SK-N-SH (cell line): Measurements from ENCODE around the gene NOS1. TPM values are rescaled to one million over a fixed set of nuclear protein-coding genes. Genes with fewer than 3 reads are reported as not detected.

Source experiments
- CTCF ChIA-PET: fragments of 300-600, 350-600 bp; formaldehyde crosslinking; extraction: SDS; loops from one replicate; lab custom pipeline; 2021; lab: Yijun Ruan, JAX
- POLR2A ChIA-PET: fragments of 350-600 bp; sonication (Branson Sonifier 250); formaldehyde crosslinking; extraction: SDS; loops from one replicate; lab custom pipeline; 2020; ENCODE audit warnings: antibody characterized with exemption, inconsistent platforms; lab: Yijun Ruan, JAX
- DNase-seq: peaks from one replicate; pipeline ENCODE4 v3.0.0; 2012
- H2AFZ ChIP-seq: fragments of 200-600 bp; sonication (generic); 2 replicates; pipeline ENCODE4 v1.8.1; 2016; ENCODE audit warnings: antibody characterized with exemption, mild to moderate bottlenecking, low read depth
- H3F3A ChIP-seq: fragments of 200-600 bp; sonication (generic); replicated peaks from 2 replicates; pipeline ENCODE3; 2016; ENCODE audit warnings: antibody characterized with exemption, mild to moderate bottlenecking; ENCODE audit not compliant: insufficient read depth
- H3K27ac ChIP-seq, 2 experiments: fragments of 200-500 bp in 1 of 2; fragments of 200-600 bp in 1 of 2; sonication (Bioruptor generic) in 1 of 2; sonication (generic), shearing (Covaris generic) in 1 of 2; 2 replicates each; pipeline versions ENCODE4 v1.5.1 to v1.6.1; 2014 to 2016; ENCODE audit warnings: low read depth in 2 of 2, inconsistent platforms in 1 of 2, low read length in 1 of 2, mild to moderate bottlenecking in 1 of 2, mixed read lengths in 1 of 2
- H3K27me3 ChIP-seq: fragments of 200-600 bp; sonication (generic), shearing (Covaris generic); 2 replicates; pipeline ENCODE4 v1.6.1; 2016; ENCODE audit warnings: mixed run types; ENCODE audit not compliant: insufficient read depth
- H3K36me3 ChIP-seq, 2 experiments: fragments of 200-500 bp in 1 of 2; fragments of 200-600 bp in 1 of 2; sonication (Bioruptor generic) in 1 of 2; sonication (generic) in 1 of 2; replicated peaks in 1 of 2; 2 replicates each; pipeline versions ENCODE3 to v1.5.1; 2014 to 2016; ENCODE audit warnings: low read length in 1 of 2, mild to moderate bottlenecking in 1 of 2; ENCODE audit not compliant: insufficient read depth in 2 of 2, control insufficient read depth in 1 of 2
- H3K4me1 ChIP-seq, 2 experiments: fragments of 200-500 bp in 1 of 2; fragments of 200-600 bp in 1 of 2; sonication (Bioruptor generic) in 1 of 2; sonication (generic), shearing (Covaris generic) in 1 of 2; 2 replicates each; pipeline versions ENCODE4 v1.5.1 to v1.6.1; 2014 to 2016; ENCODE audit warnings: low read depth in 1 of 2, low read length in 1 of 2, mixed run types in 1 of 2; ENCODE audit not compliant: insufficient read depth in 2 of 2, control insufficient read depth in 1 of 2
- H3K4me2 ChIP-seq: fragments of 200-600 bp; sonication (generic), shearing (Covaris generic); 2 replicates; pipeline ENCODE4 v1.6.1; 2017; ENCODE audit warnings: mixed run types
- H3K4me3 ChIP-seq, 2 experiments: fragments of 200-500 bp in 1 of 2; fragments of 200-600 bp in 1 of 2; sonication (Bioruptor generic) in 1 of 2; sonication (generic), shearing (Covaris generic) in 1 of 2; 2 replicates each; pipeline versions ENCODE4 v1.5.1 to v1.8.1; 2014 to 2016; ENCODE audit warnings: low read depth in 2 of 2, inconsistent platforms in 1 of 2, low read length in 1 of 2, mild to moderate bottlenecking in 1 of 2, mixed read lengths in 1 of 2, moderate library complexity in 1 of 2
- H3K79me2 ChIP-seq: fragments of 200-600 bp; sonication (generic); 2 replicates; pipeline ENCODE4 v1.8.1; 2017; ENCODE audit warnings: mild to moderate bottlenecking; ENCODE audit not compliant: insufficient read depth
- H3K9ac ChIP-seq: fragments of 200-600 bp; sonication (generic); 2 replicates; pipeline ENCODE4 v1.6.1; 2017; ENCODE audit warnings: mixed run types
- H3K9me2 ChIP-seq: fragments of 200-600 bp; sonication (generic); 2 replicates; pipeline ENCODE4 v1.6.1; 2017; ENCODE audit warnings: mixed run types
- H3K9me3 ChIP-seq: fragments of 200-600 bp; sonication (generic); 2 replicates; pipeline ENCODE4 v1.6.1; 2017; ENCODE audit warnings: mixed run types, mild to moderate bottlenecking, moderate library complexity
- H4K20me1 ChIP-seq: fragments of 200-600 bp; sonication (generic); 2 replicates; pipeline ENCODE4 v1.6.1; 2017; ENCODE audit warnings: mild to moderate bottlenecking, mixed run types; ENCODE audit not compliant: insufficient read depth
- CHD2 ChIP-seq: fragments of 150-350 bp; IDR thresholded peaks from 2 replicates; pipeline ENCODE4 v1.6.1; 2018; ENCODE audit warnings: low read length; ENCODE audit not compliant: partially characterized antibody
- ELF1 ChIP-seq: IDR thresholded peaks from 2 replicates; pipeline ENCODE4 v1.4.0; 2012
- EP300 ChIP-seq, 2 experiments: IDR thresholded peaks; 2 replicates each; pipeline versions ENCODE4 v1.4.0 to v1.6.1; 2012; ENCODE audit warnings: borderline replicate concordance in 1 of 2, low read depth in 1 of 2, low read length in 1 of 2
- FOXJ3 ChIP-seq: sonication (generic); formaldehyde crosslinking; IDR thresholded peaks from 2 replicates; pipeline ENCODE4 v1.5.1; 2020; ENCODE audit warnings: mild to moderate bottlenecking, missing genetic modification reagents
- MXI1 ChIP-seq: IDR thresholded peaks from 2 replicates; pipeline ENCODE4 v1.6.1; 2012; ENCODE audit warnings: mild to moderate bottlenecking, low read depth, low read length, improper control_type of control experiment
- POLR2AphosphoS5 ChIP-seq: IDR thresholded peaks from 2 replicates; pipeline ENCODE4 v1.6.1; 2012; ENCODE audit warnings: low read depth, low read length
- RCOR1 ChIP-seq: fragments of 150-350 bp; IDR thresholded peaks from 2 replicates; pipeline ENCODE4 v1.6.1; 2017; ENCODE audit warnings: antibody characterized with exemption, low read length
- RXRA ChIP-seq: IDR thresholded peaks from 2 replicates; pipeline ENCODE4 v1.4.0; 2012; ENCODE audit warnings: low read depth, mild to moderate bottlenecking, borderline replicate concordance
- TAF1 ChIP-seq: IDR thresholded peaks from 2 replicates; pipeline ENCODE4 v1.6.1; 2012; ENCODE audit warnings: low read depth, mild to moderate bottlenecking, low read length, moderate library complexity, borderline replicate concordance
- TEAD4 ChIP-seq: IDR thresholded peaks from 2 replicates; pipeline ENCODE4 v1.4.0; 2012; ENCODE audit warnings: mild to moderate bottlenecking, borderline replicate concordance; ENCODE audit not compliant: insufficient read depth
- YY1 ChIP-seq: IDR thresholded peaks from 2 replicates; pipeline ENCODE4 v1.4.0; 2012; ENCODE audit warnings: low read depth, mild to moderate bottlenecking
- WGBS: methylation state at CpG from one replicate; pipeline ENCODE4 v1.1.6; 2017; ENCODE audit warnings: low lambda C conversion rate; 5-methylcytosine and 5-hydroxymethylcytosine counted together
- polyA plus RNA-seq, 3 experiments: library from polyadenylated mRNA; depleted of rRNA; stranded (reverse); fragments of >200 nt; gene quantifications; 2 replicates each; pipeline ENCODE4 v1.2.3, GENCODE V29; 2012
- TF ChIP-seq, protein P1 (sequence below): IDR thresholded peaks from 2 replicates; pipeline ENCODE4; 2012
- TF ChIP-seq, protein P2 (sequence below): IDR thresholded peaks from 2 replicates; pipeline ENCODE4 v1.4.0; 2012; ENCODE audit warnings: low read depth, borderline replicate concordance
- TF ChIP-seq, protein P3 (sequence below): IDR thresholded peaks from 2 replicates; pipeline ENCODE4 v1.6.1; 2012; ENCODE audit warnings: mild to moderate bottlenecking, low read depth, low read length, moderate library complexity
- TF ChIP-seq, protein P4 (sequence below): IDR thresholded peaks from 2 replicates; pipeline ENCODE4 v1.4.0; 2012; ENCODE audit warnings: low read depth, borderline replicate concordance
- TF ChIP-seq, protein P5 (sequence below): IDR thresholded peaks from 2 replicates; pipeline ENCODE4 v1.4.0; 2012; ENCODE audit warnings: low read depth

NOS1 gene
- polyA plus RNA-seq, 1 of the 3 experiments (the other 2 are of a cell fraction): 0.02 TPM

DNA sequence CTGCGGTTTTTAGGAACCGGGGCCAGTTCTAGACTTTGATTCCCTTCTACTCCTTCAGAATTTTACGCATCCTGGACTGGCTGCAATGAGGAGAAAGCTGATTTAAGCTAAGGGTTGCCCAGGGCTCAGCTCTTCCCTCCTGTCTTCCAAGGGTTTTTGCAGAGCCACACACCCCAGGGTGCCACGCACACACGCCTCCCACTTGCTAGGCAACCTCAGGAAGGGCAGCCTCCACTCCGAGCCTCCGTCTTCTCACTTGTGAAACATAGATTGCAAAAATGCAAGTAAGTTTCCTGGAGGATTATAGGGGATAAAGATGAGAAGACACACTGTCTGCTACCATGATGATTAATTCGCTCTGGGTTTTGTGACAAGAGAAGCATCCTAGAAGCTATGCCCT is 31.7 kb downstream of the NOS1 start:
- 47% methylated on average over 8 of the region's 8 CpGs for WGBS
- H3K4me3 ChIP-seq: no peak overlapping the region
- ChIA-PET CTCF (interaction anchor here (0.6 to 1.8 kb wide), 2 partner anchors 10 to 43 kb away, joined by 3 to 4 read pairs; no protein-coding TSS in a partner anchor), POLR2A (no interaction called here)
- H3K27me3 ChIP-seq: no peaks in the 10 kb centered on the region; the same call in 1 of the 2 replicates
- no peak overlapping the region for H3K27ac ChIP-seq
- no peak for DNase-seq
- H3K79me2 ChIP-seq: no peaks in the 10 kb centered on the region
- no peaks in the 10 kb centered on the region for H3K36me3 ChIP-seq
- H3K9me3 ChIP-seq: no peaks in the 10 kb centered on the region
- no peak overlapping the region for H3K4me2 ChIP-seq
- no peaks in the 10 kb centered on the region for H3F3A ChIP-seq
- no peak overlapping the region for H2AFZ ChIP-seq
- no peaks in the 10 kb centered on the region for H4K20me1 ChIP-seq
- H3K9me2 ChIP-seq: no peaks in the 10 kb centered on the region
- no peak overlapping the region for H3K9ac ChIP-seq
- H3K4me1 ChIP-seq: peaks cover 0 to 4% of the 10 kb centered on the region in 2 experiments; a peak in 1 of 4 replicates
- TF ChIP-seq MXI1 (no peak), POLR2AphosphoS5 (no peak), ELF1 (no peak), RXRA (no peak), CHD2 (no peak), TEAD4 (no peak), YY1 (no peak), TAF1 (no peak), FOXJ3 (CRISPR knock-in tag) (no peak), RCOR1 (no peak)
- TF ChIP-seq, protein P1, sequence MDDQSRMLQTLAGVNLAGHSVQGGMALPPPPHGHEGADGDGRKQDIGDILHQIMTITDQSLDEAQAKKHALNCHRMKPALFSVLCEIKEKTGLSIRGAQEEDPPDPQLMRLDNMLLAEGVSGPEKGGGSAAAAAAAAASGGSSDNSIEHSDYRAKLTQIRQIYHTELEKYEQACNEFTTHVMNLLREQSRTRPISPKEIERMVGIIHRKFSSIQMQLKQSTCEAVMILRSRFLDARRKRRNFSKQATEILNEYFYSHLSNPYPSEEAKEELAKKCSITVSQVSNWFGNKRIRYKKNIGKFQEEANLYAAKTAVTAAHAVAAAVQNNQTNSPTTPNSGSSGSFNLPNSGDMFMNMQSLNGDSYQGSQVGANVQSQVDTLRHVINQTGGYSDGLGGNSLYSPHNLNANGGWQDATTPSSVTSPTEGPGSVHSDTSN: no peak
- TF ChIP-seq, protein P2, sequence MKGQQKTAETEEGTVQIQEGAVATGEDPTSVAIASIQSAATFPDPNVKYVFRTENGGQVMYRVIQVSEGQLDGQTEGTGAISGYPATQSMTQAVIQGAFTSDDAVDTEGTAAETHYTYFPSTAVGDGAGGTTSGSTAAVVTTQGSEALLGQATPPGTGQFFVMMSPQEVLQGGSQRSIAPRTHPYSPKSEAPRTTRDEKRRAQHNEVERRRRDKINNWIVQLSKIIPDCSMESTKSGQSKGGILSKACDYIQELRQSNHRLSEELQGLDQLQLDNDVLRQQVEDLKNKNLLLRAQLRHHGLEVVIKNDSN: no peak

DNA sequence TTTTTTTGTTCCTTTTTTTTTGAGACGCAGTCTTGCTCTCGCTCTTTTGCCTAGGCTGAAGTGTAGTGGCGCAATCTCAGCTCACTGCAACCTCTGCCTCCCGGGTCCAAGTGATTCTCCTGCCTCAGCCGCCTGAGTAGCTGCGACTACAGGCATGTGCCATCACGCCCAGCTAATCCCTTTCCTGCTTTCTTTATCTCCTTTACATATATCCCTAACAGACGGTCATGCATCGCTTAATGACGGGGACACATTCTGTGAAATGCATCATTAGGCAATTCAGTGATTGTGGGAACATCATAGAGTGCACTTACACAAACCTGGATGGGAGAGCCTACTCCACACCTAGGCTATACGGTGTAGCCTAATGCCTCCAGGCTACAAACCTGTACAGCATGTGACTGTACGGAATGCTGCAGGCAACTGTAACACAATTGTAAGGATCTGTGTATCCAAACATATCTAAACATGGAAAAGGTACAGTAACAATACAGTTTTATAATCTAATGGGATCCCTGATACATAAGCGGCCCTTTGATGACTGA is 32.8 kb downstream of the NOS1 start:
- Histone ChIP-seq H3K4me3 (no peak overlapping the region), H3K4me1 (peaks cover 0 to under 1% of the 10 kb centered on the region in 2 experiments; a peak in 1 of 4 replicates), H3K79me2 (no peaks in the 10 kb centered on the region), H3K9me2 (no peaks in the 10 kb centered on the region), H3F3A (no peaks in the 10 kb centered on the region), H3K9ac (no peak overlapping the region), H3K9me3 (no peaks in the 10 kb centered on the region), H3K27me3 (no peaks in the 10 kb centered on the region), H3K36me3 (no peaks in the 10 kb centered on the region), H3K4me2 (no peak overlapping the region), H3K27ac (no peak overlapping the region), H4K20me1 (no peaks in the 10 kb centered on the region), H2AFZ (no peak overlapping the region)
- POLR2A ChIA-PET: no interaction called here
- CTCF ChIA-PET: interaction anchor here (1.8 kb wide), 1 partner anchor 9 kb away, joined by 4 read pairs; no protein-coding TSS in a partner anchor
- WGBS: 52% methylated on average over 13 of the region's 13 CpGs
- no peak for DNase-seq
- TF ChIP-seq, protein P1: no peak
- TF ChIP-seq TEAD4 (no peak), CHD2 (no peak), EP300 (IDR thresholded peaks at IDR 0.05; ENCODE audit: borderline replicate concordance in 1 of 2, low read depth in 1 of 2, low read length in 1 of 2) (no peak)
- TF ChIP-seq, protein P3, sequence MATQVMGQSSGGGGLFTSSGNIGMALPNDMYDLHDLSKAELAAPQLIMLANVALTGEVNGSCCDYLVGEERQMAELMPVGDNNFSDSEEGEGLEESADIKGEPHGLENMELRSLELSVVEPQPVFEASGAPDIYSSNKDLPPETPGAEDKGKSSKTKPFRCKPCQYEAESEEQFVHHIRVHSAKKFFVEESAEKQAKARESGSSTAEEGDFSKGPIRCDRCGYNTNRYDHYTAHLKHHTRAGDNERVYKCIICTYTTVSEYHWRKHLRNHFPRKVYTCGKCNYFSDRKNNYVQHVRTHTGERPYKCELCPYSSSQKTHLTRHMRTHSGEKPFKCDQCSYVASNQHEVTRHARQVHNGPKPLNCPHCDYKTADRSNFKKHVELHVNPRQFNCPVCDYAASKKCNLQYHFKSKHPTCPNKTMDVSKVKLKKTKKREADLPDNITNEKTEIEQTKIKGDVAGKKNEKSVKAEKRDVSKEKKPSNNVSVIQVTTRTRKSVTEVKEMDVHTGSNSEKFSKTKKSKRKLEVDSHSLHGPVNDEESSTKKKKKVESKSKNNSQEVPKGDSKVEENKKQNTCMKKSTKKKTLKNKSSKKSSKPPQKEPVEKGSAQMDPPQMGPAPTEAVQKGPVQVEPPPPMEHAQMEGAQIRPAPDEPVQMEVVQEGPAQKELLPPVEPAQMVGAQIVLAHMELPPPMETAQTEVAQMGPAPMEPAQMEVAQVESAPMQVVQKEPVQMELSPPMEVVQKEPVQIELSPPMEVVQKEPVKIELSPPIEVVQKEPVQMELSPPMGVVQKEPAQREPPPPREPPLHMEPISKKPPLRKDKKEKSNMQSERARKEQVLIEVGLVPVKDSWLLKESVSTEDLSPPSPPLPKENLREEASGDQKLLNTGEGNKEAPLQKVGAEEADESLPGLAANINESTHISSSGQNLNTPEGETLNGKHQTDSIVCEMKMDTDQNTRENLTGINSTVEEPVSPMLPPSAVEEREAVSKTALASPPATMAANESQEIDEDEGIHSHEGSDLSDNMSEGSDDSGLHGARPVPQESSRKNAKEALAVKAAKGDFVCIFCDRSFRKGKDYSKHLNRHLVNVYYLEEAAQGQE: no peak
- TF ChIP-seq, protein P4, sequence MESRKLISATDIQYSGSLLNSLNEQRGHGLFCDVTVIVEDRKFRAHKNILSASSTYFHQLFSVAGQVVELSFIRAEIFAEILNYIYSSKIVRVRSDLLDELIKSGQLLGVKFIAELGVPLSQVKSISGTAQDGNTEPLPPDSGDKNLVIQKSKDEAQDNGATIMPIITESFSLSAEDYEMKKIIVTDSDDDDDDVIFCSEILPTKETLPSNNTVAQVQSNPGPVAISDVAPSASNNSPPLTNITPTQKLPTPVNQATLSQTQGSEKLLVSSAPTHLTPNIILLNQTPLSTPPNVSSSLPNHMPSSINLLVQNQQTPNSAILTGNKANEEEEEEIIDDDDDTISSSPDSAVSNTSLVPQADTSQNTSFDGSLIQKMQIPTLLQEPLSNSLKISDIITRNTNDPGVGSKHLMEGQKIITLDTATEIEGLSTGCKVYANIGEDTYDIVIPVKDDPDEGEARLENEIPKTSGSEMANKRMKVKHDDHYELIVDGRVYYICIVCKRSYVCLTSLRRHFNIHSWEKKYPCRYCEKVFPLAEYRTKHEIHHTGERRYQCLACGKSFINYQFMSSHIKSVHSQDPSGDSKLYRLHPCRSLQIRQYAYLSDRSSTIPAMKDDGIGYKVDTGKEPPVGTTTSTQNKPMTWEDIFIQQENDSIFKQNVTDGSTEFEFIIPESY: no peak
- TF ChIP-seq, protein P2: no peak
- TF ChIP-seq, protein P5, sequence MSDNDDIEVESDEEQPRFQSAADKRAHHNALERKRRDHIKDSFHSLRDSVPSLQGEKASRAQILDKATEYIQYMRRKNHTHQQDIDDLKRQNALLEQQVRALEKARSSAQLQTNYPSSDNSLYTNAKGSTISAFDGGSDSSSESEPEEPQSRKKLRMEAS: no peak
